ENCODE measurements around the gene CHN2. TPM values are rescaled to one million over a fixed set of nuclear protein-coding genes. Genes with fewer than 3 reads are reported as not detected.
A peak's percentile ranks its signal among the peaks of the same experiment; 100 is the strongest.

Gene CHN2
- total RNA-seq, 1 experiment from 2014 or later: 2.3 TPM

GRCh38 chr7:29228289-29229011 is 33.9 kb downstream of the CHN2 start:
- DNase-seq (ENCODE audit: low spot score): no peak

GRCh38 chr7:29229066-29229465 is 34.5 kb downstream of the CHN2 start:
- no peak for DNase-seq (ENCODE audit: low spot score)

DNA sequence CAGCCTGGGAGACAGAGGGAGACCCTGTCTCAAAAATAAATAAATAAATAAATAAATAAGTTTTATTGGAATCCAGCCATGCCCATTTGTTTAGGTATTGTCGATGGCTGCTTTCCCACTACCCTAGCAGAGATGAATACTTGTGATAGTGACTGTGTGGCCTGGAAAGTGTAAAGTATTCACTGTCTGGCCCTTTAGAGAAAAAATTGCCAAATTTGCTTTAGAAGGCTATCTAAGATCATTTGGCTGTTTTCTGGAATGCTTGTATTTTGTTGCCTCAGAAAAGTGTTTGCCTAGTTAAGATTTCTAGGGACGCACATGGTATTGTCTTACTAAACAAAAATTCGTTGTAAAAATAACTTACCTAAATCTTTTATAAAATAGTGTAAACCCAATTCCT is 35.4 kb downstream of the CHN2 start:
- DNase-seq (ENCODE audit: low spot score): no peak

- DNase-seq (ENCODE audit: low spot score): no peak
Measured at GRCh38 chr7:29230871-29231345, 36.3 kb downstream of the CHN2 start.

- no peak for DNase-seq (ENCODE audit: low spot score)
Measured at GRCh38 chr7:29231671-29232232, 37.2 kb downstream of the CHN2 start.

- no peak for DNase-seq (ENCODE audit: low spot score)
Measured at GRCh38 chr7:29234438-29234837, 39.9 kb downstream of the CHN2 start.

GRCh38 chr7:29236071-29236580 is 41.6 kb downstream of the CHN2 start:
- DNase-seq (ENCODE audit: low spot score): no peak

DNA sequence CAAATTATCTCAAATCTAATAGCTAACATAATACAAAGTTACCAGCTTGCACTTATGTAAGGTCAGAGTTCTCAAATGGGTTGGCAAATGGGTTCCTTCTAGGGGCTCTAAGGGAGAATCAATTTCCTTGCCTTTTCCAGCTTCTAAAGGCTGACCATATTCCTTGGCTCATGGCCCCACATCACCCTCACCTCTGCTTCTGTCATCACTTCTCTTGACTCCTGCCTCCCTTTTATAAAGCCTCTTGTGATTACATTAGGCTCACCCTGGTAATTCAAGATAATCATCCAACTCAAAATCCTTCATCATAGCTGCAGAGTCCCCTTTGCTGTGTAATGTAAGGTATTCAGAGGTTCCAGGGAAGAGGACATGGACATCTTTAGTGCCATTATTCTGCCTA is 42.1 kb downstream of the CHN2 start:
- no peak for DNase-seq (ENCODE audit: low spot score)

GRCh38 chr7:29237489-29237888 is 42.9 kb downstream of the CHN2 start:
- DNase-seq (ENCODE audit: low spot score): no peak

DNA sequence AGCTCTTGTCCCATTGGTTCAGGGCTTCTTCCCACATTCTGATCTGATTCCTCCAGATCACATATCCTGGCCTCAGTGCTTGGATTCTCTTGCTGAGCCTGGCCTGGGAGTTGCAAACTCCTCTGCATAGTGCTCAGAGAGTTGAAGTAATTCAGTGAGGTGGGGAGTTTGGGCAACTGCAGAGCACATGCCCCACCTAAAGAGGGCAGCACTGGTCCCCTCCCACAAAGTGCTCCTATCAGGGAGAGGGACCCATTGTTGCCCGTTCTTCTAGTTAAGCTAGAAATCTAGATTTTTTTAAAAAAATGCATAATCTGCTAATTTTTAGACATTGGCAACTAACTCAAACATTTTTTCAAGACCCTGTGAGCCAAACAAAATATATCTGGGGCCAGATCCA is 45.1 kb downstream of the CHN2 start:
- peak; percentile 23 for DNase-seq (ENCODE audit: low spot score)

GRCh38 chr7:29242265-29242664 is 47.7 kb downstream of the CHN2 start:
- no peak for DNase-seq (ENCODE audit: low spot score)

DNA sequence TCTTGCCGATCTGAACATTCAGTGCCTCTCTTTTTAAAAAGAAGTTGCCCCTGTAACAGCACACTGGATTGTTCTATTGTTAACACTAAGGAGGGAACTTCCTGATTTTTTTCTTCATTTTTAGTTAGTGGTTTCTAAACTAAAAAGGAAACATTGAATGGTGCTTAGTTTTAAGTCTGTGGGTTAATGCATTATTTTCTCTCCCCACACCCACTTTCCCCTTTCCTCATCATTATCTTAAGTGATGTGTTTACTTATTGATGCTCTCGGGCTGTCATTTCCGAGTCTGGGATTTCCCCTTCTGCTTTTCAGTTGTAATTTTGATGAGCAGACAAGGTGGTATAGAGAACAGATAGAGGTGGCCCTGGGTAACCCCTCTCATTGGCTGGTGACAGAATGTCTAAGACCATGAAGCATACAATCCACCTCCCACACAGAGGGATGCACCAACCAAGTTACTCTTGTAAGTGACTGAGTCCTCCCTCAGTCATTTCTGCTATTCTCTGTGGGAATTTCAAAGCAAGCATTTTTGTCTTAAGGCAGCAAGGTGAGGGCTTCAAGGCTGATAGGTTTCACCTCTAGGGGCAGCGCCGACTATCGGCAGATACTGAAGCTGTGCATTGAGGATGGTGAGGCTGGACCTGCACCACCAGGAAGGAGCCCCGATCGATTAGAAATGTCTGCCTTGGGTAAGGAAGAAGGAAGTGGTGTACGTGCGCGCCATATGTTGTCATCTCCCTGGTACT is 49.5 kb downstream of the CHN2 start:
- DNase-seq (ENCODE audit: low spot score): no peak

GRCh38 chr7:29247224-29247962 is 52.8 kb downstream of the CHN2 start:
- DNase-seq (ENCODE audit: low spot score): no peak

DNA sequence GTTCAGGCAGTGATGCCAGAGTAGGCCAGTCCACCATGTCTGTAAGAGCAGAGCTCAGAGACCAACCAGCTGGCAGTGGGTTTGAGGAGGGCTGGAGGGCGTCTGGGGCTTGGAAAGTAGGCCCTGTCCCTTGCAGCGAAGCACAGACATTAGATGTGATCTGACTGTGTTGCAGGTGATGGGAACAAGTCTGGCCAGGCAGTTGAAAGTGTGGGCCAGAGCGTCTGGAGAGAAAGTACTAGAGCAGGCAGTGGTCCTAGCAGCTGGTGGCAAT is 53.3 kb downstream of the CHN2 start:
- DNase-seq (ENCODE audit: low spot score): no peak

DNA sequence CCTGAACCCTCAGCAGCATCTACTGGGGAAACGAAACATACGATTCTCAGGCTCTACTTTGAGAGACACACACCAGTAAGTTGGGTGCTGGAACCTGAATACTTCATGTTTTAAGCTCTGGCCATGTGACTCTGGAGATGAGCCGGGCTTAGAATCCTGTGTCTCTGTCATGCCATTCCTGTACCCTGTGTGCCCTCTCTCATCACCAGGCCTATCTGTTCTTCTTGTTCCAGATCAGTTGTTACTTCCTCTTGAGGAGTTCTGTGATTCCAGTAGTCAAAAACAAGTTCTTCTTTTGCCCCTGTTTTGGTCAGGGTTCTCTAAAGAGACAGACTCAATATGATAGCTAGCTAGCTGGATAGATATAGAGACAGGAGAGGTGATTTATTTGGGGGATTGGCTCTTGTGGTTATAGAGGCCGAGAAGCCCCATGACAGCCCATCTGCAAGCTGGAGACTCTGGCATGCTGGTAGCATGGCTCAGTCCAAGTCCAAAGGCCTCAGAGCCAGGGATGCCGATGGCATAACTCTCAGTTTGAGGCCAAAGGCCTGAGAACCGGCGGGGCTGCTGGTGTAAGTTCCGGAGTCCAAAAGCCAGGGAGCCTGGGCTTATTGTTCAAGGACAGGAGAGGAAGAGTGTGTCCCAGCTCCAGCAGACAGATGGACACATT is 54.3 kb downstream of the CHN2 start:
- DNase-seq (ENCODE audit: low spot score): no peak

DNA sequence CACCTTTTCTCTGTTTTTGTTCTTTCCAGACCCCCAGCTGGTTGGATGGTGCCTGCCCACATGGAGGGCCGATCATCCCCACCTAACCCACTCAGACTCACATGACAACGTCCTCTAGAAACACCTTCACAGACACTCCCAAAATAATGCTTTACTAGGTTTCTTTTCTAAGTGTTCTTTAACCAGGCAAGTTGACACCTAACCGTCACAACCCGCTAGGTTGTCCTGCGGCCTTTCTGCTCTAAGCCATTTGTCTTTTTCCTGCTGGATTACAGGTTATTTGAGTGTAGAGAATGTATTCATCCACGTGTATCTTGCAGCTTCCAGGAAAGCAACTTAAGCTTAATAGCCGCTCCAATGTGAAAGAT is 54.8 kb downstream of the CHN2 start:
- no peak for DNase-seq (ENCODE audit: low spot score)

- no peak for DNase-seq (ENCODE audit: low spot score)
Measured at GRCh38 chr7:29249860-29250259, 55.3 kb downstream of the CHN2 start.

- DNase-seq (ENCODE audit: low spot score): no peak
Measured at GRCh38 chr7:29253225-29253624, 58.6 kb downstream of the CHN2 start.

DNA sequence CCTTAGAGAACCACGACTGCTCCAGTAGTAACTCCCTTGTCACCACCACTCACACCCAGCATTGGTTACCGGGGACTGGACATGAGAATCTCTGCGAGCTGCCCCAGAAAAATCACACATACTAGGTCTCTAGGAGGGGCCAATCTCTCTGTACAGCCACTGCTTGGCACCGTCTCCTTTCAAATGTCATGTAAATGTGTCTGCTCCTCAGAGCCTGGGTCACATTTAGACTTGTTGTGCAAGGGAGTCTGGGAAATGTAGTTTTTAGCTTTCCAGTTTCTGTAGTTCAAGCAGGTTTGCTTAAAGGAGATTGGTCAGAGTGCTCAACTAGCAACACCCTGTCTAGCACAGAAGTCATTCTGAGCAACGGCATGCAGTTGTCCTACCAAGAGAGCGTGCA is 60.0 kb downstream of the CHN2 start:
- DNase-seq (ENCODE audit: low spot score): no peak

DNA sequence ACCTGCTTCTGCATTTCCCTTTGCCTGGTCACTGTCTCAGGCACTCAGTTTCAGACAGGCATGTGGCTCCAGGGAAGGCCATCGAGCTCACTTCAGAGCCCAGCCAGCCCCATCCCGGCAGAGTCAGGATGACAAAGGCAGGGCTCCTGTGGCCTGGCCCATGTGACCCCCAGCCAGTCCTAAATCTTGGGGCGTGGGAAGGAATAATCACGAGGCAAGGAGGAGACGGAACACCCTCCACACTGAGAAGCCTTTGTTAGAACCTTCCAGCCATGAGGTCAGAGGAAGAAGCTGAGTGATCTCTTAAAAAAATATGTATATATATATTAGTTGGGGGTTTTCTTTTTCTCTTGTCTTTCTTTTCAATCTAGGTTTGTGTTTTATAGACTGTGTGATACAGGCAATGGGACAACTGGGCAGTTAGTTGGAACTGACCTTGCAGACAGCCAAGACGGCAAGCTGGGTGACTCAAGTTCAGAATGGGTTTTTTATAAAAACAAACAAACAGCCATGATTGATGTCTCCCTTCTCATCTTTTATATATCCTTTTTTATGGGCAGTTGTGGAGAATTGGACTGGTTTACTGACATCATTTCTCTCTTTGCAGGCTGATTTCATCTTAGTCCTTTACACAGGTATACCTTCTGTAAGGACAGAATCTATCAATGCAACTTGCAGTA is 60.8 kb downstream of the CHN2 start:
- peak; percentile 73 for DNase-seq (ENCODE audit: low spot score)

Measured in A172 (cell line).